OCI-LY1 (cell line): ENCODE measurements around the gene GNAS.

ENCODE experiments used
- CTCF ChIP-seq: fragments of 200-600 bp; sonication (generic), shearing (Covaris generic); IDR thresholded peaks from 2 replicates; pipeline ENCODE4 v1.5.1; 2017; ENCODE audit warnings: mild to moderate bottlenecking, antibody characterized with exemption, low read length, moderate library complexity, mixed read lengths
- EZH2 ChIP-seq: fragments of 200-600 bp; sonication (generic), shearing (Covaris generic); IDR thresholded peaks from 2 replicates; pipeline ENCODE4 v1.8.0; 2017; ENCODE audit warnings: borderline replicate concordance, mixed run types, mild to moderate bottlenecking, antibody characterized with exemption, low read length, moderate library complexity, mixed read lengths

DNA sequence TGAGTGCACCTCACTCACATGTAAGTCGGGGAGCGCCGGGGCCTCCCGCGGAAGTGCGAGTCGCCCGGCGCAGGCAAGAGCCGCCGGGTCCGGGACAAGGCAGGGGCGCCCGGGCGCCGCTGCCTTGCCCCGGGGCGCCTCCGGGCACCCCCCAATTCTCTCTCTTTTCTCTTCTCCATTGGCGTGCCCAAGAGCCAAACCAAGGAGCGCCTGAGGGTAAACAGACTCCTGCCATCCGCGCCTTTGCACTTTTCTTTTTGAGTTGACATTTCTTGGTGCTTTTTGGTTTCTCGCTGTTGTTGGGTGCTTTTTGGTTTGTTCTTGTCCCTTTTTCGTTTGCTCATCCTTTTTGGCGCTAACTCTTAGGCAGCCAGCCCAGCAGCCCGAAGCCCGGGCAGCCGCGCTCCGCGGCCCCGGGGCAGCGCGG, 36.8 kb downstream of the GNAS start:
- TF ChIP-seq EZH2 = no peak
- TF ChIP-seq CTCF = no peak
